ENCODE data around the gene MBD3L4. TPM values are rescaled to one million over a fixed set of nuclear protein-coding genes. Genes with fewer than 3 reads are reported as not detected.
A peak's percentile ranks its signal among the peaks of the same experiment; 100 is the strongest.
"Not testable (repeated sequence)": the region's sequence is repeated elsewhere in the genome, so short reads cannot be mapped to it uniquely, and the experiment has no call there.

MBD3L4 gene
- total and polyA plus RNA-seq, 2 of the 13 experiments (the other 11 are each of a cell fraction or from before 2014, with no cell fraction given) = not detected

- no peak for TF ChIP-seq ATF2 (CRISPR knock-in tag; IDR thresholded peaks at IDR 0.05)
These were observed 27.7 kb upstream of the MBD3L4 start (continued) for GRCh38 chr19:7067716-7068115.

- ATAC-seq; FAIRE-seq; H3K27me3 ChIP-seq (ENCODE audit: control insufficient read depth in 1 of 2, insufficient read depth in 2 of 2, low read length in 2 of 2); H3K27ac ChIP-seq (ENCODE audit: extremely low read length, insufficient read depth, low read length); CTCF ChIA-PET (ENCODE audit: low intra/inter-chr PET ratio, low total read pairs); H4K20me1 ChIP-seq (ENCODE audit: insufficient read depth, low read length); H3K4me3 ChIP-seq (replicated peaks in 1 of 3; ENCODE audit: insufficient read depth in 1 of 3, low read depth in 2 of 3, low read length in 3 of 3); H3K36me3 ChIP-seq (replicated peaks in 1 of 2; ENCODE audit: control insufficient read depth in 1 of 2, insufficient read depth in 2 of 2, low read length in 2 of 2); H2AFZ ChIP-seq (ENCODE audit: low read length); BruUV-seq (replicated peaks); in situ Hi-C loops (cut with HindIII; ENCODE audit: extremely low pct_ligation_motif_present, low pct_unique_long_range_greater_than_20kb); H3K4me2 ChIP-seq (ENCODE audit: low read depth, low read length); POLR2A ChIA-PET; H3K9me3 ChIP-seq (ENCODE audit: low read length); H3K9ac ChIP-seq (ENCODE audit: insufficient read depth, low read depth, low read length); intact Hi-C loops (cut with micrococcal nuclease; ENCODE audit: unreplicated experiment): not testable (repeated sequence)
- 50% methylated on average over 5 of the region's 13 CpGs for WGBS (ENCODE audit: low lambda C conversion rate)
- H3K4me1 ChIP-seq (ENCODE audit: insufficient read depth, low read length) = peaks cover 14% of the 10 kb centered on the region
- peaks cover 11% of the 10 kb centered on the region for H3K79me2 ChIP-seq (ENCODE audit: insufficient read depth, low read length)
- DNase-seq (ENCODE audit: low spot score) = peak; percentile 44
- TF ChIP-seq SETDB1 (CRISPR knock-in tag; IDR thresholded peaks at IDR 0.05; ENCODE audit: borderline replicate concordance) = peak; percentile 82; the same call in 1 of the 2 replicates
- TF ChIP-seq STAG1 (CRISPR knock-in tag; IDR thresholded peaks at IDR 0.05) = peak; percentile 51
- peak; percentile 79; the same call in 1 of the 2 replicates for TF ChIP-seq ZNF280D (CRISPR knock-in tag; IDR thresholded peaks at IDR 0.05)
- 0 out of 2 replicates have a peak, but pooled peaks have one; percentile 20 for TF ChIP-seq ZNF768 (CRISPR knock-in tag; IDR thresholded peaks at IDR 0.05)
- TF ChIP-seq HMGXB4 (CRISPR knock-in tag; IDR thresholded peaks at IDR 0.05; ENCODE audit: borderline replicate concordance in 1 of 2, low read depth in 1 of 2) = 0 out of 4 replicates have a peak, but pooled peaks of 1 of the 2 experiments have one; percentile 27
- peak; percentile 58 for TF ChIP-seq CTCF (CRISPR knock-in tag; IDR thresholded peaks at IDR 0.05)
- TF ChIP-seq ZNF574 (CRISPR knock-in tag; IDR thresholded peaks at IDR 0.05) = 0 out of 2 replicates have a peak, but pooled peaks have one; percentile 18
- TF ChIP-seq CBX1 (IDR thresholded peaks at IDR 0.05; ENCODE audit: low read depth) = peak; percentile 74
- TF ChIP-seq KDM2A (CRISPR knock-in tag; IDR thresholded peaks at IDR 0.05; ENCODE audit: borderline replicate concordance, low read depth) = peak; percentile 44; the same call in 1 of the 2 replicates
These were observed 27.1 kb upstream of the MBD3L4 start for GRCh38 chr19:7067122-7067521.
